ENCODE measurements around the gene PCMT1.

DNA sequence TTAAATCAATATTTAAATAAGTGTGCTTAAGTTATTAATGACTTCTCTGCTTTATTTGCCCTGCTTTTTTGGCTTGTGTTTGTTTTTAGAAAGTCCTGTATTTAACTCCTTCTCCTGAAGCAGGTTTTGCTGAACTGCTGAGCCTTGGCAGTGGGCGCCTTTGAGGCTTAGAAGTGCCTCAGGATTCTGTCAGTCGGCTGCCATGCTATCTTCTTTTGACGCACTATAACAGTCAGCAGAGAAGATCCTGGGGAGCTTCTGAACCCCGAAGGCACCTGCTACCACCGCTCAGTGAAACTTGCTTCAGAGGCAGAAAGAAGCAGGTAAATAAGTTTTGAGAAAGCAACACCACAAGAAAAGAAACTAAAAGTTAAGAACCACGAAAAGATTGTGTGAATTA, 22.4 kb downstream of the PCMT1 start:
- TF ChIP-seq, protein P1, sequence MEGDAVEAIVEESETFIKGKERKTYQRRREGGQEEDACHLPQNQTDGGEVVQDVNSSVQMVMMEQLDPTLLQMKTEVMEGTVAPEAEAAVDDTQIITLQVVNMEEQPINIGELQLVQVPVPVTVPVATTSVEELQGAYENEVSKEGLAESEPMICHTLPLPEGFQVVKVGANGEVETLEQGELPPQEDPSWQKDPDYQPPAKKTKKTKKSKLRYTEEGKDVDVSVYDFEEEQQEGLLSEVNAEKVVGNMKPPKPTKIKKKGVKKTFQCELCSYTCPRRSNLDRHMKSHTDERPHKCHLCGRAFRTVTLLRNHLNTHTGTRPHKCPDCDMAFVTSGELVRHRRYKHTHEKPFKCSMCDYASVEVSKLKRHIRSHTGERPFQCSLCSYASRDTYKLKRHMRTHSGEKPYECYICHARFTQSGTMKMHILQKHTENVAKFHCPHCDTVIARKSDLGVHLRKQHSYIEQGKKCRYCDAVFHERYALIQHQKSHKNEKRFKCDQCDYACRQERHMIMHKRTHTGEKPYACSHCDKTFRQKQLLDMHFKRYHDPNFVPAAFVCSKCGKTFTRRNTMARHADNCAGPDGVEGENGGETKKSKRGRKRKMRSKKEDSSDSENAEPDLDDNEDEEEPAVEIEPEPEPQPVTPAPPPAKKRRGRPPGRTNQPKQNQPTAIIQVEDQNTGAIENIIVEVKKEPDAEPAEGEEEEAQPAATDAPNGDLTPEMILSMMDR (IDR thresholded peaks at IDR 0.05), result no peak
- TF ChIP-seq POLR2A (IDR thresholded peaks at IDR 0.05), result no peak

Measured in right lobe of liver (tissue), 4 donors.